ENCODE measurements around the gene NR2C1.
"Not testable (repeated sequence)": the region's sequence is repeated elsewhere in the genome, so short reads cannot be mapped to it uniquely, and the experiment has no call there.

NR2C1 gene

GRCh38 chr12:95072900-95073697 lies at the start of gene NR2C1:
Gene NR2C1 (minus strand): TSS chr12:95073618. CDS start chr12:95067384, 6,234 bp downstream.
- peak; percentile 93 for DNase-seq

GRCh38 chr12:95118788-95119179 lies 45.4 kb upstream of the NR2C1 start:
- no peak for DNase-seq

- no peak for DNase-seq
Observed at GRCh38 chr12:95118138-95118787, 44.8 kb upstream of the NR2C1 start.

GRCh38 chr12:95117178-95117599 lies 43.8 kb upstream of the NR2C1 start:
- peak; percentile 71 for DNase-seq

GRCh38 chr12:95116773-95117172 lies 43.4 kb upstream of the NR2C1 start:
- DNase-seq: no peak

- no peak for DNase-seq
Observed at GRCh38 chr12:95116341-95116740, 42.9 kb upstream of the NR2C1 start.

GRCh38 chr12:95115641-95116040 lies 42.2 kb upstream of the NR2C1 start:
- no peak for DNase-seq

GRCh38 chr12:95114766-95115405 lies 41.5 kb upstream of the NR2C1 start:
- DNase-seq: no peak

GRCh38 chr12:95107362-95107761 lies 33.9 kb upstream of the NR2C1 start:
- DNase-seq: no peak

- no peak for DNase-seq
Observed at GRCh38 chr12:95105540-95105939, 32.1 kb upstream of the NR2C1 start.

- no peak for DNase-seq
Observed at GRCh38 chr12:95104919-95105452, 31.6 kb upstream of the NR2C1 start.

GRCh38 chr12:95102916-95103671 lies 29.7 kb upstream of the NR2C1 start:
- DNase-seq: peak; percentile 63

- not testable (repeated sequence) for DNase-seq
Observed at GRCh38 chr12:95101957-95102356, 28.5 kb upstream of the NR2C1 start.

GRCh38 chr12:95100264-95101190 lies 27.1 kb upstream of the NR2C1 start:
- no peak for DNase-seq

GRCh38 chr12:95099270-95099790 lies 25.9 kb upstream of the NR2C1 start:
- no peak for DNase-seq

- no peak for DNase-seq
Observed at GRCh38 chr12:95096852-95097251, 23.4 kb upstream of the NR2C1 start.

- DNase-seq: no peak
Observed at GRCh38 chr12:95096378-95096777, 23.0 kb upstream of the NR2C1 start.

- DNase-seq: not testable (repeated sequence)
Observed at GRCh38 chr12:95095866-95096265, 22.4 kb upstream of the NR2C1 start.

GRCh38 chr12:95089462-95089861 lies 16.0 kb upstream of the NR2C1 start:
- no peak for DNase-seq

- no peak for DNase-seq
Observed at GRCh38 chr12:95088379-95088778, 15.0 kb upstream of the NR2C1 start.

GRCh38 chr12:95085612-95086011 lies 12.2 kb upstream of the NR2C1 start:
- no peak for DNase-seq

All from stimulated activated CD4-positive, alpha-beta T cell treated with anti-CD3 and anti-CD28 coated beads, Interleukin-4, amount 100 ng/mL, for 24 hours (primary cell).